Stimulated activated CD8-positive, alpha-beta memory T cell treated with anti-CD3 and anti-CD28 coated beads, Interleukin-15, amount 100 ng/mL, for 48 hours (primary cell): ENCODE results near the gene IREB2.
"Not testable (repeated sequence)": the region's sequence is repeated elsewhere in the genome, so short reads cannot be mapped to it uniquely, and the experiment has no call there.

ENCODE experiments used
- DNase-seq, 2 donors: peaks; one replicate each; pipeline ENCODE4 v3.0.0-alpha.2; 2020; ENCODE audit warnings: low read depth in 2 of 2

Gene IREB2

DNA sequence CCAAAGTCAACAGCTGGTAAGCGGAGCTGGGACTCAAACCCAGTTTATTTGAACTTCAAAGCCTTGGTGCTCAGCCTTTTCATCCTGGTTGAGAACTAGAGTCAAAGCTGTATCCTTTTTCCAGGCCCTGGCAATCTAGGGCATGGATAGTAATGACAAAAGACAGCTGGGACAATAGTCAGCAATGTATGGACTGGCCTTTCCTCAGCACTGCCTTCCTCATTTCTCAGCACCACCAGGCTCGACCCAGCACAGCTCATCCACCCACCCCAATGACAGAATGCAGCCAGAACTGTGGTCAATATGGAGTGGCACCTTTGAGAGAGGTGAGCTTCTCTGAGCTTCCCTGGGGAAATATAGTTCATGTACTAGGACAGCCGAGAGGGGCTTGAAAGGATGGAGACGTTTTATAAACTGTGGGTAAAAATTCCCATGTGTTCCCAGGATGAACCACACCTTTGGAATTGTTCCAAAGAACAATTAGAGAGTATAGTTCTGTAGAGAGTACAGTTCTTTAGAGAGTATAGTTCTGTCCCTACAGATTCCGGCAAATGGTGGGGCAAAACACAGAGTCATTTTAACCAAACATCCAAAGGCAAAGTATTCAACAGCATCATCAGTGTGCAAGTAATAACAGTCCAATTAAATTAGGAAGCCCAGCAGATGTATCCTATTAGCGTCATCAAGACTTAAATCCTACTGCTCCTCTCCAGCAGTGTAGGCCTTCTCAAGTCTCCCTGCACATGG, 30.2 kb upstream of the IREB2 start:
- no peak for DNase-seq

DNA sequence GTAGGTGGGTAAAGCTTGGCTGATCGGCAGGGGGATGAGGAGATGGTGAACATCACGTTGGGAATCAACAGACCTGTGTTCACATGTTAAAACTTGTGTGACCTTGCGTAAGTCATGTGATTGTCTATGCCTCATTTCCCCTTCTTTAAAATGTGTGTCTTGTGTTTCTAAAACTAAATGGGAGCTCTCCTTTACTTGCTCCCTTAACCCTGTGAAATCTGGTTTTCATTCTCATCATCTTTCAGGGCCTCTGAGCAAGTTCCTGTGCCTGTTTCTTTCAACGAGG, 29.7 kb upstream of the IREB2 start:
- DNase-seq = no peak

DNA sequence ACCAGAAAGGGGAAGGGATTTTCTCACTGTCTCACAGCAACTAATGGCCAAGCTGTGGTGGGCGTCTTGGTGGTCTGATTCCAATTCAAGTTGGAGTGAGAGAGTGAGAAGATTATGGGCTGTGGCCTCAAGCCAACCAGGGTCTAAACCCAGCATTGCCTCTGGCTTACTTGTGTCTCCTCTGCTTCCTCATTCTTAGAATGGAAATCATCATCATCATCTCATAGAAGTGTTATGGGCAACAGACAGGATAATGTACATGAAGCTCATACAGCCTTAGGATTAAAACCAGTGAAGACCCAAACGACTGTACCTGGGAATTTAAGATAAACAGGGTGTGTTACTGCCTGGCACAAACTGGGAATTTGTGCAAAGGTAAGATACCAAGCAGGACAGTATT, 29.1 kb upstream of the IREB2 start:
- no peak for DNase-seq

DNA sequence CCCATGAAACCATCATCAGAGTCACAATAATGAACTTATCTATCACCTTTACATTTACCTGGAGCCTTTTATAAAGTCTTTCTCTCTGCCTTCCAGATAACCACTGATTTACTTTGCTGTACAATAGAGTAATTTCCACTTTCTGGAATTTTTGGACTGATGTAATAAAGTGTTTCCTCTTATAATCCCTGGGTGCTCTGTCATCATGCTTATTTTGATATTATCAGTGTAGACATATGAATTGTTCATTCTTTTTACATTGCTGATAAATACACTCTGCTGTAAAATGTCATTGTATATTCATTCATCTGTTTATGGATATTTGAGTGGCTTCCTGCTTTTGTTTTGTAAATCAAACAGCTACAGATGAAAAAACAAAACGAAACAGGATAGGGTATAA, 27.0 kb upstream of the IREB2 start:
- no peak for DNase-seq

DNA sequence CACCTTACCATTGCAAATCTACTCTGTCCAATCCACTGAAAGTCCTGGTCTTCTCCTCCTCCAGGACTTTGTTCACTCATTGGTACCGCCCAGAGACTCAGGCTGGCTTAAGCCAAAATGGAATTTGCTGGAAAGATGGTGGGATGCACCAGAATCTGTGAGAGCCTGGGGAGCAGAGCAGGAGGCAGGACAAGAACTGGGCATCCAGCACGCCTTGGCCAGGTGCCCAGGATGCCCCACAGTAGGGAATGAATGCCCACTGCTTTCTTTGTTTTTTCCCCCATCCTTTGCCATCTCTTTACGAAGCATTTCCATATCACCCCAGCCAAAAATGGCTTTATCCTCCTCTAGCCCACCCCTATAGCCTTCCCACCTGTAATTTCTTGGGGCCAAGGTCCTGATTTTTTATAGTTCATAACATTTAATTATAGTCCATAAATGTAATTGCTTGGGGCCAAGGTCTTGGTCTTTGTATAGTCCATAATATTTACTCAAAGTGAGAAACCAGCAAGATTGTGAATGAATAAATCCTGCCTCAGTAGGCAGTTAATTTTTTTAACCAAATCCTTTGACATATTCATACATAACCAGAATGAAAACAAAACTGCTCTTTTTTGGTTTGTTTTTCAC, 23.3 kb upstream of the IREB2 start:
- DNase-seq = no peak

DNA sequence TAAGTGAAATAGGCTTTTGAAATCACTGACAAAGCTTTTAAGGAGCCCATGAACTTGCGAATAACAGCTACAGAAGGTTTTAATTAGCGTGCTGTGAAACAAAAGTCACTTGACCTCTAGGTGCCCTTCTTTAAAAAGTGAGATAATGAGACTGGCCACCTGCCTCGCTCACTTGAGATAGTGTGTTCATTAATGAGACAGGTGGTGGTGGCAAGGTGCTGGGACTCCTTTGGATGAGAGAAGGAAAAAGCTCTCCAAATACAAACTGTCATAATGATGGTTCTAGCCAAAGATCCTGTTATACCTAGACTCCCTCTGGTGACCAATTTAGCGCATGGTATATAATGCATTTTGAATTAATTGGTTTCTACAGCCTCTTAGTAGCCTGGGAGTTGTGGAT, 22.7 kb upstream of the IREB2 start:
- no peak for DNase-seq

DNA sequence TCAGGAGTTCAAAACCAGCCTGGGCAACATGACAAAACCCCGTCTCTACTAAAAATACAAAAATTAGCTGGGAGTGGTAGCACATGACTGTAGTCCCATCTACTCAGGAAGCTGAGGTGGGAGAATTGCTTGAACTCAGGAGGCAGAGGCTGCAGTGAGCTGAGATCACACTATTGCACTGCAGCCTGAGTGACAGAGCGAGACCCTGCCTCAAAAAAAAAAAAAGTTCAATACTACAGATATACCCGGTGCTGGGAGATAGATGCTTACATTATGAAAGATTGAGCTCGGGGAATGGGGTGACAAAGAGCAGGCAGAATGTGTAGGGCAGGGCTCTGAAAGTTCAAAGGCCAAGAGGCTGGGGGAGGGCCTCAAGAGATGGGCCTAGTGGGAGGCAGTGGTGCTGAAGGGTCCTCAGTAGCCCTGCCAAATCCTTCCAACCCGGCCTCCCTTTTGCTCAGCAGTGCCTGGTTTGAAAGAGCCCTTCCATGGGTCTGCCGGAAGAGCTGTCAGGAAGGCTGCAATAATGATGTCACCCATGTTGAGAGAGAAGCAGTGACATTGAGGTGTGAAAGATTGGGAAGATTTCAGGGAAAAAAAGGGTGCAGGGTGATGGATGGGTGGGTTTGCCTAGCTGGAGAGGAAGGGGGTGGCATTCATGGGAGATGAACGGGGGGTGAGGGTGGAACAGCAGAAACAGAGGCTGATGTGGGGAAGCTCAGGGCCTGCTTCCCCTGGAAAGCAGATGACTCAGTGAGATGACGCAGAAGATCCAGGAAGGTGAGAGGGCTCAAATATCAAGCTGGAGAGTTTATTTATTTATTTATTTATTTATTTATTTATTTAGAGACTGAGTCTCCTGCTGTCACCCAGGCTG, 20.0 kb upstream of the IREB2 start:
- DNase-seq = no peak

DNA sequence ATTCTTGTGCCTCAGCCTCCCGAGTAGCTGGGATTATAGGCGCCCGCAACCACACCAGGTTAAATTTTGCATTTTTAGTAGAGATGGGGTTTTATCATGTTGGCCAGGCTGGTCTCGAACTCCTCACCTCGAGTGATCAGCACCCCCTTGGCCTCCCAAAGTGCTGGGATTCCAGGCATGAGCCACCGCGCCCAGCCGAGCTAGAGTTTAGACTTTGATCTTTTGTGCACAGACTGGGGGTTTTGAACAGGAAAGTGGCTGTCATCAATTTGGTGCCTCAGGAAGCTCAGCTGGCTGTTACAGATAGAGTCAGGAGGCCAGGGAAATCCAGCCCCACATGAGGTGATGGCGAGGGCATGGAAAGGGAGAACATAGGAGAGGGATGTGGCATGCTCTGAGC, 19.3 kb upstream of the IREB2 start:
- no peak for DNase-seq

DNA sequence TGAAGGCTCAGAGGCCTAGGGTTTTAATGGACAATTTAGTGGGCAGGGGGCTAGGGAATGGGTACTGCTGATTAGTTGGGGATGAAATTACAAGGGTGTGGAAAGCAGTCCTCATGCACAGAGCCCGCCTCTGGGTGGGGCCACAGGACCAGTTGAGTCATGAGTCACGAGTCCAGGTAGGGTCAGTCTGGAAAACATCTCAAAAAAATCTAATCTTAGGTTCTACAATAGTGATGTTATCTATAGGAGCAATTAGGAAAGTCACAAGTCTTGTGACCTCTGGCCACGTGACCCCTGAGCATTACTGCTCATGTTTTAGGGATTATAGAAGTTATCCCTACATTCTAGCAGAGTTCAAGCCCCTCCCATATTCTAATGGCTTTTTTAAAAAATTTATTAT, 18.6 kb upstream of the IREB2 start:
- no peak for DNase-seq

DNA sequence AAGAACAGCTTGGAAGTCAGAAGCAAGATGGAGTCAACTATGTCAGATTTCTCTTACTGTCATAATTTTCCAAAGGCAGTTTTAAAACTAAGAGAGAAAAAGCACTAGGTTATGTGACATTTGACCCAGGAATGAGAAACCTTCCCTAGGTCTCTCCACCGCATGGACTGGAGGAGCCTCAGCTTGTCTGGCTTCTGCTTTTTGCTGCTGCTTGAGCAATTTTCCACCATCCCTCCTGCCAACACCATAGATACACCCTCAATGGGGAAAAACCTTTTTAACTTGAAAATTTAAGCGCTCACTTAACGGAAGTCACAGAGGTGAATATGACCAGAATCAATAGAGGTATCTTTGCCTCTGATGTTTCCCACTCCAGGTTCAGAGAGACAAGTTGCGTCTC, 17.8 kb upstream of the IREB2 start:
- DNase-seq = no peak

DNA sequence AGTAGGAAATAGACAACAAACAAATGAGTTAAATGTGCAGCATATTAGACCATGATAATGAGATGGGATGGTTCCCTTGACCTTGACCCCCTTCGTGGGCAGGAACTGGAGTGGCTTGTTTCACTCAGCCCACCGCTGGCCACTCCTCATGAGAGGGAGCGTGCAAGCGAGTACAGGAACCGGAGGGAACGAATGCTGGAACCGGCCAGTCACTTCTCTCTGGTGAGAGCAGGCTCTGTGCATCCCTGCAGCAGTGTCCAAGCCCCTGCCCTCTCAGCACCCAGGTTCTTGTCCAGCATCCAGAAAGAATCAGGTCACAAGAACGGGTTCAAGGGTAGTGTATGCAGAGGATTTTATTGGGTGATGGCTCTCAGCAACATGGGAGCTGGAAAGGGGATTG, 17.2 kb upstream of the IREB2 start:
- DNase-seq = no peak

DNA sequence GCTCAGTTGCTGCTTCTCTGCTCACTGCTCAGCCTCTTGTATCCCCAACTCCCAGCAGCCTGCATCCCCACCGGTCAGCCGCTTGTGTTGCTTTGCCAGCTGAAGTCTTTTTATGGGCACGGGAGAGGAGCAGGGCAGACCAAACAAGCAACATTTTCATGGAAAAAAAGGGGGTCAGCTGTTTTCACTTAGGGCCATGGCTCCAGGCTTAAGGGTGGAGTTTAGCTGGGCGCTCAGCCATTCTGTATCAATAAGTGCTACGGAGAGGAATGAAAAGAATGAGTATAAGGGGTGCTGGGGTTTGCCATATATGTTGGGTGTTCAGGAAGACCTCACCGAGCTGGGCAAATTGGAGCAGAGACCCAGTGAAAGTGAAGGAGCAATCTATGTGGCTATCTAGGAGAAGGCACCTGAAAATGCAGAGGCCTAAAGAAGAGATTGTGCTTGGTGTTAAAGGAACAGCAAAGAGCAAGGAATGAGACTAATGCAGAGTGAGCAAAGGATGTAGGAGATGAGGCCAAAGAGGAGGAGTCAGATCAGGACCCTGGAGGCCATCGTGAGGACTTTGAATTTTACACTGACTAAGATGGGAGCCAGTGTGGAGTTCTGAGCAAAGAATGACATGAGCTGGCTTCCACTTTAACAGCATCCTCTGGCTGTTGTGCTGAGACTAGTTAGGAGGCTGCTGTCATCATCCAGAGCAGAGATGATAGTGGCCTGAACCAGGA, 16.6 kb upstream of the IREB2 start:
- no peak for DNase-seq

DNA sequence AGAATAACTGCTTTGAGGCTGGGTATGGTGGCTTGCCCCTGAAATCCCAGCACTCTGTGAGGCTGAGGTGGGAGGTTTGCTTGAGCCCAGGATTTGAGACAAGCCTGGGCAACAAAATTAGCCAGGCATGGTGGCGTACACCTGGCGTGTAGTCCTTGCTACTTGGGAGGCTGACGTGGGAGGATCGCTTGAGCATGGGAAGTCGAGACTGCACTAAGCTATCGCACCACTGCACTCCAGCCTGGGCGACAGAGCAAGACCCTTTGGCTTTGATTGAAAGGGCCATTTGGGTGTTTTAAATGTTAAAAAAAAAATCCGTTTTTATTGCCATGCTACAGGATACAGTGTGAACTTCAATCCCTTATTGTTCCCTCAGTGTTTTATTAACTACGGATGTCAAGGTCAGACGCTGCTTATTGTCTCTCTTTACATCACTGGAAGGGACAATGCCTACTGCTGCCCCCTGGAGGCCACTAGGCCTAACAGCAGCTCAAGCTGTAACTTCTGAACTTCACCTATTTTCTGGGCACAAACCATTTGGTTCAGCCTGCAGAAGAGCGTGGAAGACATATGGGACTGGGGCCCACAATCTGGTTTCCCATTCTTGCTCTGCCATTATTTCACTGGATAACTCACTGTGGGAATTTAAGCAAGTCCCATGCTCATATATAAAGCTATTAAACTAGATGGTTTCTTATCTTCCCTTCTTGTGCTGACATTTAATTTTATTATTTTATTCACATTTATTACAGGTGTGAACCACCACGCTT, 15.3 kb upstream of the IREB2 start:
- peak; percentile 32 to 37 for DNase-seq

DNA sequence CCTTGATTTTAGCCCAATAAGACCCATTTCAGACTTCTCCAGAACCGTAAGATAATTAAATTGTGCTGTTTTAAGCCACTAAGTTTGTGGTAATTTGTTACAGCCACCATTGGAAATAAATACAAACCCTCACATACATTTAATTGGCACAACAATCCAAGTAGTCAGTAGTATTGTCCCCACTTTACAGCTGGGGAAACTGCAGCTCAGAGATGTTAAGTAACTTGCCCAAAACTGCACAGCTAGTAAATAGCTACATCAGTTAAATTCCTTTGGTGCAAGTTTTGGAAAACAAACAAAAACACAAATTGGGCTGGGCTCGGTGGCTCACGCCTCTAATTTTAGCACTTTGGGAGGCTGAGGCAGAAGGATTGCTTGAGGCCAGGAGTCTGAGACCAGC, 13.3 kb upstream of the IREB2 start:
- no peak for DNase-seq

DNA sequence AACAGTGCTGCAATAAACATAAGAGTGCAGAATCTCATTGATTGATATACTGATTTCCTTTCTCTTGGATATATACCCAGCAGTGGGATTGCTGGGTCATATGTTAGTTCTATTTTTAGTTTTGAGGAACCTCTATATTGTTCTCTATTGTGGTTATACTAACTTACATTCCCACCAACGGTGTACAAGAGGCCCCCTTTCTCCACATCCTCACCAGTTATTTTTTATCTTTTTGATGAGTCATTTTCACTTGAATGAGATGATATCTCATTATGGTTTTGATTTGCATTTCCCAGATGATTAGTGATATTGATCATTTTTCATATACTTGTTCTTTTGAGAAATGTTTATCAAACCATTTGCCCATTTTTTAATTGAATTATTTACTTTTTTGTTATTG, 12.4 kb upstream of the IREB2 start:
- no peak for DNase-seq

DNA sequence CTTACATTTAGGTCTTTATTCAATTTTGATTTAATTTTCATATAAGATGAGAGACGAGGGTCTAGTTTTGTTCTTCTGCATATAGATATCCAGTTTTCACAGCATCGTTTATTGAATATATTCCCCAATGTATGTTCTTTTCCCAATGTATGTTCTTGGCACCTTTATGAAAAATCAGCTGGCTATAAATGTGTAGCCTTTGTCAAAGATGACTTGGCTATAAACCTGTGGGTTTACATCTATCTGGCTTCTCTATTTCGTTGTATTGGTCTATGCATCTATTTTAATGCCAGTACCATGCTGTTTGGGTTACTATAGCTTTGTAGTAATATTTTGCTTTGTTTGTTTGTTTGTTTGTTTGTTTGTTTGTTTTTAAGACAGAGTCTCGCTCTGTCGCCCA, 11.7 kb upstream of the IREB2 start:
- no peak for DNase-seq

DNA sequence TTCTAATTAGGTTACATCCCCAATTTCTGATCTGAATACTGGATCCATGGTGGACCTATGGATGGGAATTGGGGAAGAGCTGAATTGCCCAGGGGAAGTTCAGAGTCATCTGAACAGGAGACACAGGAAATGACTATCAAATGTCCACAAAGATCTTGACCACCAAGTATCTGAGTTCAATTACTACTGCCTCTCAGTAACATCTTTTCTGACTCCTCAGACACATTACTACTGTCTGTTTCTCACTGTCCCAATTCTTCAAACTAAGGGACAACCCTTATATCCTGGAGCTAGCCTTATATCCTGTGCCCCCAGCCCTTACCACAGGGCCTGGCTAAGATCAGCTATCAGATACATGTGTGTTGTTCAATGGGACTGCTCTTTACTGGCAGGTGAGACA, 10.1 kb upstream of the IREB2 start:
- DNase-seq = no peak

DNA sequence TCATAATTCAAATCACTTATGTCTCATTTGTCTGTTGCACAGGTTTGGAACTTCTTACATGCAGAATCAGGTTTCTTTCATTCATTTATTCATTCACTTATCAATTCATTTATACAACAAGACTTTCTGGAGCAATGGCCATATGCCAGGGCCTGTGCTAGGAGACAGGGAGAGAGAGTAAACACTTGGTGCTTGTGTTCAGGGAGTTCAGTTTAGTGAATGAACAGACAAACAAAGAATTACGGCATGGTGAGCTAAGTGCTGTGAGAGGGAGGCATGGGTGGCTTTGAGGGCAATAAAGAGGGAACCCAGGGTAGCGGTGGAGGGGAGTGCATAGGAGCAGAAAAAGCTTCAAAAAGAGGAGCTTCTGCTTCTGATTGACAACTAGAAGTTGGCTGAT, 8.5 kb upstream of the IREB2 start:
- DNase-seq = no peak

DNA sequence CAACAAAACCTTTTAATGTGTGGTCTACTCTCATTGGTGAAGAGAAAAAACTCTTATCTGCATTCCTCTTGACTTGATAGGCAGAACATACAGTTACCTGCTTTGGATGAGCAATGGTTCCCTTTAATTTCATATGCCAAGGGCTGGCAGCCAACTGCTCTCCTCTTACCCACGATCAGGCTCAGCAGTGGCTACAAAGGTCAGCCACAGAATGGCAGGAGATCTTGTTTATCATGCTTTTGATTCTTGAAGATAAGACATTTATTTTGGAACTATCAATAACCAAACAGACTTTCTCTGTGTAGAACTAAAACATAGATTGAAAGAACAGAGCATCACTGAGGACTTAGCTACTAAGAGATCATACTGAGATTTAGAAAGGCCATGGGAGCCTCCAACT, 6.1 kb upstream of the IREB2 start:
- no peak for DNase-seq

DNA sequence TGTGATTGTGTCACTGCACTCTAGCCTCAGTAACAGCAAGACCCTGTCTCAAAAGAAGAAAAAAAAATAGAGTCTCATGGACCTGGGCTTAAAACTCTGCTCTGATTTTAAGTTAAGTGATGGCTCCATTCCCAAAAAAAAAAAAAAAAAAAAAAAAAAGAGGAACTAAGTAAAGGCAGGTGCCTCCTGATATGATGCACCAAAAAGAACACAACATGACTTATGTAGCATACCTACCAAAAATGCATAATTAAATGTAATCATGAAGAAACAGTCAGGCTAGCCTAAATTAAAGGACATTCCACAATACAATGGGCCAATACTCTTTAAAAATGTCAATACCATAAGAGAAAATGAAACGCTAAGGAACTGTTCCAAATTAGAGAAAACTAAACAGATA, 5.4 kb upstream of the IREB2 start:
- no peak for DNase-seq

DNA sequence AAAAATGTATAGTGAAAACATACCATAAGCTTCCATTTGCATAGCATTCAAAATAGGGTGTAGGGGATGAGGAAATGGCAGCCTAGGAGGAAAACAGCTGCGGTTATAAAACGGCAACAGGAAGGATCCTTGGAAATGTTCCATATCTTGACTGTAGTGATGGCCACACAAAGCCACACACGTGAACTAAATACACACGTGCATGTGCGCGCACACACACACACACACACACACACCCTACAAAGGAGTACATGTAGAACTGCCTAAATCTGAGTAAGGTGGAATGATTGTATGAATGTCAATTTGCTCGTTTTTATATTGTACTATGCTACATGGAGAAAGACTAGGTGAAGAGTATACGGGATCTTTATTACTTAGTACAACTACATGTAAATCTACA, 3.9 kb upstream of the IREB2 start:
- no peak for DNase-seq

DNA sequence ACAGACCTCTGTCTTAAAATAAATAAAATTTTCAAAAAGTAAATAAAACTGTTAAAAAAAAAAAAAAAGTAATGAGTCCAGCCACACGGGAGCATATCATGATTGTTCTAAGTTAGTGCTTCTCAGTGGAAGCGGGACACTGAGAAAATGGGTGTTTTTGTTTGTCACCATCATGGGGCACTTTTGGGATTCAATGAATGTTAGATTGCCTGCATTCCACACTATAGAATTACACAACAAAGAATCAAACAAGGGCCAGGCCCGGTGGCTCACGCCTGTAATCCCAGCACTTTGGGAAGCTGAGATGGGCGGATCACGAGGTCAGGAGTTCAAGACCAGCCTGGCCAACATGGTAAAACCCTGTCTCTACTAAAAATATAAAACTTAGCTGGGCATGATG, 3.3 kb upstream of the IREB2 start:
- not testable (repeated sequence) for DNase-seq
